HG03575 (cell line): Measurements from ENCODE around the gene DLG2.
"Not testable (repeated sequence)": the region's sequence is repeated elsewhere in the genome, so short reads cannot be mapped to it uniquely, and the experiment has no call there.

Experiments
- ATAC-seq: cut with Tn5 transposase; IDR thresholded peaks from one replicate; pipeline ENCODE4 v1.9.1; 2021; ENCODE audit not compliant: unreplicated experiment, insufficient number of reproducible peaks, low FRiP score; ENCODE audit errors: extremely low read depth

DLG2 gene

DNA sequence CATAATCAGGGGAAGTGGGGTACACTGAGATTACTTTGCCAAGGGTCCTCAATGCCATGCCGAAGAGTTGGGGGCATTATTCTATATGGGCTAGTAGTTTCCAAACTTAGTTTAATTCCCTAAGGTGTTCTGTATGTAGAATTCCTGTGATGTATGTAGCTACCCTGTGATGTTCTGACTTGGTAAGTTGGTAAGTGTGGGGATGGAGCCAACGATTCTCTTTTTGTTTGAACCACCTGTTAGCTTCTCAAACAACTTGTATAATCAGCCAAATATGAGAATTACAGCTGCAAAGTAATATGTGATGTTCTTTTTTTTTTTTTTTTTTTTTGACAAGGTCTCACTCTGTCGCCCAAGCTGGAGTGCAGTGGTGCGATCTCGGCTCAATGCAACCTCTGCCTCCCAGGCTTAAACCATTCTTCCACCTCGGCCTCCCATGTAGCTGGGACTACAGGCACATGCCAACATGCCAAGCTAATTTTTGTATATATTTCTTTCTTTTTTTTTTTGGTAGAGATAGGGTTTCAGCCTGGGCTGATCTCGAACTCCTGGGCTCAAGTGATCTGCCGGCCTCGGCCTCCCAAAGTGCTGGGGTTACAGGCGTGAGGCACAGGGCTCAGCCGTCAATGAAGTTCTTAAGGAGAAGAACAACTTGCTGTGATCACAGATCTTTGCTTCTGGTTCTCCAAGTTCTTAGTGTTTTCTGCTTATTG lies 2025.8 kb downstream of the DLG2 start:
- ATAC-seq: no peak

DNA sequence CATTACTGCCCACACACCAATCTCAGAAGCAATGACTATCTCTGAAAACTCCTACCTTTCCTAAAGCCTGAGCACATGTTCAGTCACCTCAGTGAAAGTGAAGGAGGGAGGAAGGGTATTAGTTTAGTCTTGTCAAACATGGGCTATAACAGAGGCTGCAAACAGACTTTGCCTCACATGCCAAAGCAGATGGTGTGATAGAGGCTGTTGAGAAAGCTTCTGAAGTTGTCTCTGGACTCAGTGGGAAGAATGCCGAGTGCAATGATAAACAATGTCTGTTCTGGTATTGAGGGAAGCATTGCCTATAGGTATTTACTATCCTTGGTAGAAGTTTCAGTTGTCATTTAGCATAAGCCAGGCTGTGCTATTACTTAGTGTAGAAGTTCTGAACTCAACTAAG lies 2026.5 kb downstream of the DLG2 start:
- no peak for ATAC-seq

DNA sequence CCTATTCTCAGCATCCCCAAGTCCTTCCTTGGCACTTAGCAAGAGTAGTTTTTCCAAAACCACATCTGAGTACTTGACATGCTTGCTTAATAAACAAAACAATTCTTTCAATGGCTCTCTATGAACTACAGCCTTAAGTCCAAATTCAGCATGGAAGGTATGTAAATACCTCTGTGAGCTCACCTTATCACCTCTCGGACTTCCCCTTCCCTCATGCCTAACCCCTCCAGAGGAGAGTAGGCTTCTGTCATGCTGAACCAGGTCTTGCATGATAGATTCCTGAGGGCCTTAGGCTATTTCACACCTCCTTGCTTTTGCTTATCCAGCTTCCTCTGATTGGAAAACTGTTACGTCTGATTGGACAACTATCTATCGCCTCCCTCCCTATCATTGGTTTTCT lies 2028.1 kb downstream of the DLG2 start:
- ATAC-seq: no peak

DNA sequence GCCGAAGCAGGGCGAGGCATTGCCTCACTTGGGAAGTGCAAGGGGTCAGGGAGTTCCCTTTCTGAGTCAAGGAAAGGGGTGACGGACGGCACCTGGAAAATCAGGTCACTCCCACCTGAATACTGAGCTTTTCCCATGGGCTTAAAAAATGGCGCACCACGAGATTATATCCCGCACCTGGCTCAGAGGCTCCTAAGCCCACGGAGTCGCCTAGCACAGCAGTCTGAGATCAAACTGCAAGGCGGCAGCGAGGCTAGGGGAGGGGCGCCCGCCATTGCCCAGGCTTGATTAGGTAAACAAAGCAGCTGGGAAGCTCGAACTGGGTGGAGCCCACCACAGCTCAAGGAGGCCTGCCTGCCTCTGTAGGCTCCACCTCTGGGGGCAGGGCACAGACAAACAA lies 2039.3 kb downstream of the DLG2 start:
- ATAC-seq: not testable (repeated sequence)

DNA sequence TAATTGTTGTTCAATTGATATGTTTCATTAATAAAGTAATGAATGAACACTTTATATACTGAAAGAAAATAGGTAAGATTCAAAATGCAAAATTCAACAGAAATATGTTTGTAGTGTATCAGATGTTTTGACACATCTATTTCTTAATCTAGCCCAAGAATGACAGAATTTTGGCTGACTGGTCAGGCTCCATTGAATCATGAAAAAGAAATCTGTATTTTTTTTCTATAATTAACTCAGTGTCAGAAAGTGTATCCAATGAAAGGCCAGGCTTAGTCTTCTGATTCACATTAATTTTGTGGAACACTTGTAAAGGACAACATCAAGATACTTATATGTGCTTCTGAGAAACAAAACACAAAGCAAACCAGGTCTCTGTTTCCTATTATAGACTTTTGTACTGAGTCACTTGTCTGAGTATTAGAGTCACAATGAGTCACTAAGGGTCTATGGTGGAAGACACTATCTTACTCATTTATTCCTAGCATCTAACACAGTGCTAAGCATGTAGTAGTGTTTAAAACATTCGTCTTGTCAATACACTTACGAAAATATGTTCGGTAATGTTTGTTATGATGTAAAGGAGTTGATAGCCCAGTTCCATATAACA lies 2043.3 kb downstream of the DLG2 start:
- peak; percentile 100 for ATAC-seq

DNA sequence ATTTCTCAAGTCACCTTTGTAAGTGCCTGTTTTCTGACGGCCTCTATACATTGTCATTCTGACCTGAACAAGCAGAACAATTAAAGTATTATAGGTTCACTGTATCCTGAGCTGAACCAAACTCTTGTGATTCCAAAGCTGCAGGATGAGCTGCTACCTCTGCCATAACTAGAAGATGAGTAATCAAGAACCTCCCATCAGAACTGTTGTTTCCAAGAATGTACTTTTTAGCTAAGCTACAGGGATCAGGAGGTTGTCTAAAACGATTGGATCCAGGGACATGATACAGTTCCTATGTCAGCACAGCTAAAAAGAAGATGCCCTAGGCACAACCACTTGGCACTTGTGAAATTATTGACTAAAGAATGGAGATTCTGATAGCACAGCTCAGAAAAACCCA lies 2052.6 kb downstream of the DLG2 start:
- ATAC-seq: no peak

DNA sequence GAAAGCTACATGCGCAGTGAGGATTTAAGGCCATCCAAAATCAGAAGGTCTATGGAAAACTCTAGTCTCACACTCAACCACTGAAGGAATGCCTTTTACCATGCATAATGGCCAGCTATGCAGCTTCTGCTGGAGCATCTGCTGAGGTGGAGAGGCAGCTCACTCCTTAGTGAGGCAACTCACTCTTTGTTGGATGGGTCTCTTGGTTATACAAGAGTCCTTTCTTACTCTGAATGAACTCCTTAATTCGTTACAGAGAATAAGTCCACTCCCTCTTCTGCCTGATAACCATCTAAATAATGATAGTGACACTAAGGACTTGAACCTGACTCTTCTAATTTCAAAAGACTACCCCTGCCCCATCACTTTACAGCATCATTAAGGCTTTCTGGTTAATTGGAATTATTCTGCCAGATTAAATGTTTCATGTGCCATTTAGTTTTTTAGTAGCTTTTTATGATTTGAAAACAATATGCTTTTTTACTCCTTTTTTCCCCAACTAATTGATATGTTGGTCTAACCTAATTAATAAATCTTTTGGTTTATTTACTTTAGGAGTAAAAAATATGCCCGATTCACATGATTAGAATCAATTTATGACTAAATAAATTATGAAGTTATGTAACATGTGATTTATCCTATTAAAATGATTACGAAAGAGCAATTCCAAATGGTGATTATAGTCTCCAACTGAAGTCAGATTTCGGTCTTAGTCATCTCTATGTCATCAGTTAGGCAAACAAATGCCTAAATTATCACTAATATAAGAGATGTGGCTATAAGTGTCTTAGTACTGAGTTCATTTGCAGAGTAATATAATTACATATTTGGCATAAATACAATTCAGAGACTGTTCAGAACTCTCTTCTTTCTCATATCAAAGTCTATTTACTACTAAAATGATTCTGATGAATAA lies 2054.3 kb downstream of the DLG2 start:
- ATAC-seq: no peak

DNA sequence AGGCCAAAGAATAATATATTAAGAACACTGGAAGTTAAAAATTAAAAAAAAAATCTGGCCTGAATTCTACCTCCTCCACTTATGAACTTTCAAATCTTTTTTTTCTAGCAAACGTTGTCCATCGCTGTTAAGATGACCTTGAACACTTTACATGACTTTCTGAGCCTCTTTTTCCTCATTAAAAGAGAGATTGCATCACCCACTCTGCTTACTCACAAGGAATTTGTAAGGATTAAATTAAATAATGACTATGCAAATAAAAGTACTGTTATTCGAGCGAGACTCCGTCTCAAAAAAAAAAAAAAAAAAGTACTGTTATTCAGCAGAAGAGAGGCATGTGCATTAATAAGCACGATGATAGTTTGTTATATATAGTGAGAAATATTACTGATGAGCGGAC lies 2055.8 kb downstream of the DLG2 start:
- ATAC-seq: no peak

DNA sequence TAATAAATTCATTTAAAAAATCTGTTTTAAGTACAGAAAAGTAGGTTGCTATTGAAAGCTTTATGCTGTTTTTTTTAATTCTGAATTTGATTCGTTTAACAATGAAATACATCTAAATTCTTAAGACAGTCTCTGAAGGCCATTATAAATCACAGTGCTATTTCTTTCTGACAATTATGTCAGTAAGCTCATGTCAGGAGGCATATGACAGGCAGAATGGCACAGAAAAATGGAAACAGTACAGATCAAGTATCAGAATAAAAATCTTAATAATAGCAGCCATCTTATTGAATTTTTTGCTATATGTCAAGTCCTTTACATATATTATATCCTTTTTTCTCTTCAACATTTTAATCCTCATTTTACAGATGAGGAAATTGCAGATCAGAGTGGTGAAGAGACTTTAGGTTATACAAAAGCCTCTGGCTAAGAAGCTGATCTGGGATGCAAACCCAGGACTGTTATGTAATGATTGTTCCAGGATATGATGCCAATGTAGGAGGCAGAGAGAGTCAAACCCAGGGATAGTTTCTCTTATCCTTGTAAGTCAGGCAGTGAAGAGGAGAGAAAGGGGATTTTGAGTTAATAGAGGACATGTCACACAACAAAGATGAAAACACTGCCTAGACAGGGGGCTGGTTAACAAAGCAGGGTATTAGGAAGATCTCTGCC lies 2057.9 kb downstream of the DLG2 start:
- ATAC-seq: no peak

DNA sequence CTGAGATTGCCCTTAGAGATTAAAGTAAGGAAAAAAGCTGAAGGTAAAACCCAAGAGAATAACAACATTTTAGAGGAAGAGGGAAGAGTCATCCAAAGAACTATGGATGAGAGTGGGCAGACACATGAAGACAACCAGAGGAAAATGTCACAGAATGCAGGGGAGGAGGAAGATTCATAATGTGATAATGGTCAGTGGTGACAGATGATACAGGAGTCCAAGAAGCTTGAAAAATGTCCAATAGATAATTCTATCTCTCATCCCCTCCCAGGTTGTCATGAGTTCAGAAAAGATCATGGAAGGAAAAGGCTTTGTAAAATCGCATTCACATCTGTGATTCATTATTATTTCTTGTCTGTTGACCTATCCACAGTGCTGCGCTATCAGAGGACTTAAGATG lies 2058.6 kb downstream of the DLG2 start:
- no peak for ATAC-seq

DNA sequence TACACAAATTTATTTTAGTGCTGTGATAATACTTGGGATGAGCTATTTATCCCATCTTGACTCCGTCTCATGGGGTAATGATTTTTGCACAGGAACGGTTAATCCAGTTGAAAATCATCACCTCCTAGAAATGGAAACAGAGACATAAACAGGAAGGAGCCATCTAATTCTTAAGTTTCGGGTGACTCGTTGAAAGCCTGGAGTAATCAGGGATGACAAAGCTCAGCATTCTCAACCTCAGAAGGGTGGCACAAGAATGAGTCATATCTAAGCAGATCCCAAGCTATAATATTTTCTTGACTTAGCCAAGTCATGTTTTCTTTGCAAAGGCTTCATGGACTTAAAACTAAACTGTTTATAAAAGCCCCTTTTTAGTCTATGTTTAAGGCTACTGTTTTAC lies 2060.2 kb downstream of the DLG2 start:
- no peak for ATAC-seq

DNA sequence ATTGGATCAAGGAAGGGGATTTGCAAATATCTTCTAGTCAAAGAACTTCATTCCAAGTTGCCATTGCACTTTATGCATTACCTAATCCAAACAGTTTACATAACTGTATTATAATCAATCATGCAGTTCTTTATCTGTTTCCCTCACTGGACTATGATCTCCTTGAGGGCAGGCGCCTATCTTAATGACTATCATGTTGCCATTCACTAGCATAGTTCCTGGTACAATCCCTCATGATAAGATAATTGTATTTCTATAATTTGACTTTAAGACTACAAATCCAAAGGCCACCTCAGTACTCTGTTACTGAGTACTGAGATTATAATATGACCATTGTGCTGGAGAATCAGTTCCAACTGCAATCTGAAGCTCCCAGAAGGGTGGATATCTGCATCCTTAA lies 2062.3 kb downstream of the DLG2 start:
- ATAC-seq: no peak

DNA sequence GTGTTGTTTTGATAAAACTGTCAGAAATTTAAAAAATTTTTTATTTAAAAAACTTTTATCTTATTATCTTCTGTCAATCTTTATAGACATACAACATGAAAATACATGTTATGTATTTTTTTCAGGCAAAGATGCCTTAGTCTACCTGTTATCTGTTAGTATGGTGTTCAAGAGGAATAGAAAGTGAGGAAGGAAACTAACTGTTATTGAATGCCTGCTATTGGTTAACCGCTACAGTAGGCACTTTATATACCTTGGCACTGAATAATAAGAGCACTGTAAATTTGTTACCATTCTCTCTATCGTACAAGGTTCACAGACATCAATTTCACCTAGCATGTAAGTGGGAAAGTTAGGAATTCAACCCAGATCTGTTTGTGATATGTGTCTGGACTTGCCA lies 2068.9 kb downstream of the DLG2 start:
- ATAC-seq: no peak

DNA sequence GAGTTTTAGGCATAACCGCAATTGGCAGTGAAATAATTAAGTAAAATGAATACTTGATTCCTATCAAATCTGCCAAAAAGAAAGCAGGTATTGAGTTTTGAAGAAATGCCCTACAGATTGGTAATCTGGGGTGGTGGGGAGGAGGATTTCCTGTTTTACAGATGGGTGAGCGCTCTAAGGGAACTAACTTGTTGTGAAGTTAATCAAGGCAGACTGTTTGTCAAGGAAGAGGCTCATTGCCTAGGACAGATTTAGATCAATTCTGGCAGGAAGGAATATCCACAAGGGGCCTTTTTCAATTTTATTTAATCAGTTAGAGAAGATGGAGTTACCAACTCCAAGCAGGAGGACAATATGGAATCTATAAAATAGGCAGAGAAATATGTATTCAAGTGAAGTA lies 2069.5 kb downstream of the DLG2 start:
- no peak for ATAC-seq

DNA sequence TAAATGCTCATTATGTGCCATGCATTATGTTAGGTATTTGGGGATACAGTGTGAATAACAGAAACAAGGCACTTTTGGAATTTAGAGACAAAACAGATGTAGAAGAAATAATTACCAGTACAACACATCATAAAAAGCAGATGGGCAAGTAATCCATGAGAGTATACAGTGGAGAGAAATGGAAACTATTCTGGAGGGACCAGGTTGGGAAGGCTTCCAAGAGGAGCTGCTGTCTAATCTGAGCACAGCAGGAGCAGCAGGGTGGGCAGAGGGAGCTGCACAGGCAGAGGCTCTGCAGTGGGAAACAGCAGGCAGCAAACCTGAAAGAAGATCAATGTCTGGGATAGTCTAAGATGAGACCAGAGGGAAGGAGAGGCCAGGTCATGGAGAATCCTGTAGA lies 2072.3 kb downstream of the DLG2 start:
- no peak for ATAC-seq

DNA sequence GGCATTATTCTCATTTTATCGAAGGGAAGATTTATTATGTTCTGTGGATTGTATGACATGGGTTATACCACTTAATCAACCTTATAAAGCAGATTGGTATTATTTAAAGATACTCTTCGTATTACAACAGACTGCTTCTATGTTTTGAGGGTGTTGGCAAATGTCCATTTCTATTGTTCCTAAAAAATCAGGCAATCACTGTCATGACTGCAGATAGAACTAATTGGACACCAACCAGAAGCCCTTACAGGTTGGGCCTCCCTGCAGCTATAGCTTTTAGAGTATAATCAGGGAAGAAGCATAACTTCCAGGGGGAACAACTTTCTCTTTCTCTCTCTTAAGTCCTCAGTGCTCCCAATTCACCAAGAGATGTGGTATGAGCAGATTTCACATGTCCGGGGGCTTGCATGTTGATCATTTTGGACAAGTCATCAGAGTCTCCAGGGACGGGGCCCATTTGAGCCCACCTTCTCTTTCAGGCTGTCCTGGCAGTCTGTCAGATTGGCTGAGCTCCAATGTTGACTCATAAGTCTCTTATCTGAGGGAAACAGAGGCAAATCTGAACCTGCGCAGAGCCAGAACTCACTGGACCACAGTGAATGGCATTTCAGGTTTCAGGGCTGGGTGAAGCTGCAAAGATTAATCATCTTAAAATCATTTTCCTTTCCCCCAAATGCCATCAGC lies 2077.0 kb downstream of the DLG2 start:
- no peak for ATAC-seq

DNA sequence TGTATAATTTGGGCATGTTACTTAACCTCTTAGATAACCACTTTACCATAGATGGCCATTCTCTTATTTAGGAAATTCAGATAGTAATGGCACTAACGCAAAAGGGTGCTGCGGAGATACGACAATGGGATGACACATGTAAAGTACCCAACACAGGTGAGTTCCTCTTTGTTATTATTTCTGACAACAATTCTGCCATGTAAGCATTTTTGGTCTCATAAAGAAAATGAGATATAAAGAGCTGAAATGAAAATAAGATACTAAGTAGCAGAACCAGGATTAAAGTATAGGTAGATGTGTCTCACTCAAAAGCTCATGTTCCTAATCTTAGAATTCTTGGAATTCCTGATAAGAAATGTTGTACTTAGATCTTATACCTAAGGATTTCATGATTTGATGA lies 2080.8 kb downstream of the DLG2 start:
- no peak for ATAC-seq

DNA sequence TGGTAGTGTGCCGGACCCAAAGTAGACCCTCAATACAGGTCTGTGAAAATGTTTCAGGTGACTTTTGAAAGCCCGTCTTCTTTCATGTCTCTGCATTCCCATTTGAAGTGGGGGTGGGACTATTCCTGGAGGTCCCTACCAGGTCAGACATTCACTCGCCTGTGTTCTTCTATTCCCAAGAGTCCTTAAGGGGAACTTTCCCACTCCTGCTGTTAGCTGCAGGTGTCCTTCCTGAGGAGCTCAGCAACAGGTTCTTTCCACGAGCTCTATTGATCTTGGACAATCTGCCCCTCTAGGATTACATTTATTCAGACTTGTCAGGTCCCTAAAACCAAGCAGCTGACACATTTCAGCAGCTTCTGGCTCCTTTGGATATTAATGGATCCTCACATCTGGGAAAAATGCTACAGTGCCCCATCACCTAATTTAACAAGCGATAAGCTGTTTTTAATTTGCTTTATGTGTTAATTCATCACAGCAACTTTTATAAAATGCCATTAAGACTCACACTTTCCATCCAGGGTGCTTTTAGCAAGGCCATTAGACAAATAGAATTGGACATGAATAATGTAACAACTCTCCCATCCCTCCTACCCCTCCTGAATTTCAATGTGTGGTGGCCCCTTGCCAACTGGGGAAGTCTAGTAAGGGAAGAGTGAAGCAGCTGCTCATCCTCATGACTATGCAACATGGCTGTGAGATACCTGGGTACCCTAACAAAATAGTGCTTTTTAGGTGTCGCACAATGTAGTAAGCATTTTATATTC lies 2081.5 kb downstream of the DLG2 start:
- ATAC-seq: no peak
